Right lobe of liver (tissue), 6 donors: ENCODE data around the gene PCDH12. TPM values are rescaled to one million over a fixed set of nuclear protein-coding genes. Genes with fewer than 3 reads are reported as not detected.
A peak's percentile ranks its signal among the peaks of the same experiment; 100 is the strongest.

Experiments
- ATAC-seq, 4 donors: fragments of 200-7000 bp; cut with Tn5 transposase; one replicate each; pipeline ENCODE4 v1.9.1; 2020; ENCODE audit warnings: mild to moderate bottlenecking in 4 of 4, moderate library complexity in 4 of 4
- DNase-seq, 3 donors: peaks; one replicate each; pipeline ENCODE4 v3.0.0-alpha.2; 2020
- H3K27ac ChIP-seq, 3 donors: fragments of 200-600 bp; one replicate each; pipeline ENCODE4 v1.8.0; 2022
- H3K27me3 ChIP-seq, 2 donors: fragments of 200-600 bp; one replicate each; pipeline ENCODE4 v1.8.0; 2022
- H3K36me3 ChIP-seq, 4 donors: fragments of 200-600 bp; sonication (generic) in 1 of 4; one replicate each; pipeline versions ENCODE4 v1.5.1 to v1.8.0; 2017 to 2022; ENCODE audit warnings: control low read depth in 1 of 4
- H3K4me1 ChIP-seq, 4 donors: fragments of 200-600 bp; sonication (generic) in 1 of 4; one replicate each; pipeline versions ENCODE4 v1.5.1 to v1.8.0; 2017 to 2022; ENCODE audit warnings: control low read depth in 1 of 4
- H3K4me3 ChIP-seq, 3 donors: fragments of 200-600 bp; one replicate each; pipeline ENCODE4 v1.8.0; 2022
- H3K9me3 ChIP-seq, 4 donors: fragments of 200-600 bp; sonication (generic) in 1 of 4; one replicate each; pipeline versions ENCODE4 v1.5.1 to v1.8.0; 2017 to 2022; ENCODE audit warnings: control low read depth in 1 of 4
- CTCF ChIP-seq, 4 donors: fragments of 200-600 bp in 3 of 4; fragments of 450-650 bp in 1 of 4; IDR thresholded peaks; one replicate each; pipeline versions ENCODE4 v1.5.1 to v1.8.0; 2016 to 2022; ENCODE audit warnings: antibody characterized with exemption in 4 of 4, mild to moderate bottlenecking in 2 of 4
- POLR2A ChIP-seq: fragments of 450-650 bp; IDR thresholded peaks from one replicate; pipeline ENCODE4 v1.6.1; 2017; ENCODE audit warnings: antibody characterized with exemption, mild to moderate bottlenecking
- WGBS: methylation state at CpG from one replicate; pipeline ENCODE4 v1.1.6; 2018; ENCODE audit warnings: low coverage, low lambda C conversion rate; ENCODE audit not compliant: insufficient coverage; ENCODE audit errors: missing lambda C conversion rate; 5-methylcytosine and 5-hydroxymethylcytosine counted together
- intact Hi-C, 2 donors: fragments of 100-400 bp; cut with DNase I; formaldehyde crosslinking; loops; one replicate each; pipeline versions ENCODE4 v1.11.2 to v1.14.1; 2022
- total RNA-seq, 6 experiments: library from RNA; depleted of rRNA in 2 of 6; stranded (reverse); fragments of >200 nt in 2 of 6; fragmentation: NEBNext Ultra II Directional in 3 of 6; extraction: Animal tissue kit (Norgen Biotek cat#: 25700) in 3 of 6; gene quantifications; one replicate each; pipeline versions ENCODE4 v1.1.0 to v1.2.4, GENCODE V29; 2016 to 2023
- donor health status: DM: no; HTN: yes; CAD: no.
- donor health status: DM: no; HTN: no; CAD: no.
- donor health status: DM: no; HTN: no; CAD: no.
- donor health status: DM: no; HTN: yes; CAD: no.
- donor health status: DM: no; HTN: yes; CAD: no.

Gene PCDH12
- total RNA-seq, 6 experiments from 2014 or later, result 1.5 to 4.4 (median 1.9) TPM

GRCh38 chr5:141965071-141965470 is 7.1 kb upstream of the PCDH12 start:
- H3K9me3 ChIP-seq, result no peaks in the 10 kb centered on the region
- no peak for ATAC-seq
- H3K27me3 ChIP-seq, result no peaks in the 10 kb centered on the region
- H3K36me3 ChIP-seq, result no peaks in the 10 kb centered on the region
- no peak for TF ChIP-seq POLR2A
- DNase-seq, result no peak
- WGBS, result 89% methylated on average over 5 of the region's 7 CpGs
- intact Hi-C loops, result no loop called here
- H3K4me3 ChIP-seq, result no peak overlapping the region
- H3K27ac ChIP-seq, result no peak overlapping the region
- peaks cover 3 to 11% (median 5%) of the 10 kb centered on the region in 4 donors for H3K4me1 ChIP-seq

DNA sequence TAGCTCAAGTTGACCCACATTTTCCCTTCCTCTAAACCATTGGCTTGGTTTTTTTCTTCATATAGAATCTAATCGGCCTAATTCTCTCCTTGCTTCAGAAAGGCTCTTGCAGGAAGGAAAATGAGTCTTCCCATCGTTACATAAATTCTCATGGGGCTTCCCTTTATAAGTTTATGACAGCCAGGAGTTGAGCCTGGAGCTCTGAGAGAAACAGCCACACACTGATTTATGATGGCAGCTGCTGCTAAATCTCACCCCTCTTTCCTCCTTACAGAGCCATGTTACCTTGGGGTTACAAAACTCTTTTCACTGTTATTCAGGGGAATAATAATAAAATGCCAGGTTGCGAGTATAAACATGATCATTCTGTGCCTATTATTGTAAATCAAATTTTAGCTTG is 5.7 kb upstream of the PCDH12 start:
- H3K4me1 ChIP-seq, result peaks cover 0 to 6% (median 3%) of the 10 kb centered on the region in 4 donors
- no peak overlapping the region for H3K27ac ChIP-seq
- H3K4me3 ChIP-seq, result no peak overlapping the region
- 45% methylated on average over 3 of the region's 3 CpGs for WGBS
- no peaks in the 10 kb centered on the region for H3K27me3 ChIP-seq
- no peak for ATAC-seq
- H3K36me3 ChIP-seq, result no peaks in the 10 kb centered on the region
- TF ChIP-seq CTCF (IDR thresholded peaks at IDR 0.05) (no peak), POLR2A (no peak)
- intact Hi-C loops, result no loop called here
- no peaks in the 10 kb centered on the region for H3K9me3 ChIP-seq
- DNase-seq, result no peak

DNA sequence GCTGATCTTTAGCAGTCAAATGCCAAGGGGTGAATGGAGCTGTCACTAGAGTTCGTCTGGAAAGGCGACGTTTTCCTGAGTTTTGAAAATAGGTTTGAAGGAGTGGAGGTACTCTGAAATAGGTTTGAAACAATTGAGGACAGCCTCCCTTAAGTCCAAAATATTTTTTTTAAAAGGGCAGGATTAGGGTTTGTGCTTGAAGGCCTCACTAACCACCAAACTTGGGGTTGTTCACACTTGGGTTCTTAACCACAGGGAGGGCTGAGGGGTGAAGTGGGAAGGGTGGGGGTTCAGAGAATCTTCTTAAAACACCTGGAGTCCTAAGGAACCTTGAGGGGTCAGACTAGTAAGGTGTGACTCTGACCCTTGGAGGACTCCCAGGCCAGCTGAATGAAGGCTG is 3.5 kb upstream of the PCDH12 start:
- no peak for DNase-seq
- H3K27me3 ChIP-seq, result no peaks in the 10 kb centered on the region
- H3K4me1 ChIP-seq, result peaks cover 0 to 4% (median 2%) of the 10 kb centered on the region in 4 donors
- TF ChIP-seq CTCF (IDR thresholded peaks at IDR 0.05) (no peak), POLR2A (no peak)
- no peak for ATAC-seq
- H3K4me3 ChIP-seq, result no peak overlapping the region
- no peaks in the 10 kb centered on the region for H3K9me3 ChIP-seq
- intact Hi-C loops, result no loop called here
- no peaks in the 10 kb centered on the region for H3K36me3 ChIP-seq
- no peak overlapping the region for H3K27ac ChIP-seq
- 76% methylated on average over 3 of the region's 3 CpGs for WGBS

GRCh38 chr5:141960449-141961323 is 2.7 kb upstream of the PCDH12 start:
- WGBS, result 17% methylated on average over 11 of the region's 14 CpGs
- peaks cover 0 to 3% (median 0%) of the 10 kb centered on the region in 4 donors for H3K4me1 ChIP-seq
- H3K27me3 ChIP-seq, result no peaks in the 10 kb centered on the region
- no peak overlapping the region for H3K27ac ChIP-seq
- intact Hi-C loops, result no loop called here
- peak; percentile 85 to 94 (median 89) for TF ChIP-seq CTCF (IDR thresholded peaks at IDR 0.05)
- TF ChIP-seq POLR2A, result no peak
- ATAC-seq, result peak; percentile 87 to 90 (median 90)
- peak; percentile 86 to 89 (median 88) for DNase-seq
- H3K36me3 ChIP-seq, result no peaks in the 10 kb centered on the region
- no peaks in the 10 kb centered on the region for H3K9me3 ChIP-seq
- H3K4me3 ChIP-seq, result no peak overlapping the region

- H3K27me3 ChIP-seq, result no peaks in the 10 kb centered on the region
- DNase-seq, result no peak
- no peak overlapping the region for H3K27ac ChIP-seq
- 58% methylated on average over 10 of the region's 10 CpGs for WGBS
- peak in 3 of 4 donors; percentile 5 to 23 (median 14) for TF ChIP-seq CTCF (IDR thresholded peaks at IDR 0.05)
- no peak for TF ChIP-seq POLR2A
- peak in 2 of 4 donors; percentile 9 to 25 for ATAC-seq
- no peak overlapping the region for H3K4me3 ChIP-seq
- intact Hi-C loops, result no loop called here
- no peaks in the 10 kb centered on the region for H3K9me3 ChIP-seq
- H3K36me3 ChIP-seq, result no peaks in the 10 kb centered on the region
- peaks cover 0 to 3% (median 0%) of the 10 kb centered on the region in 4 donors for H3K4me1 ChIP-seq
Measured at GRCh38 chr5:141960018-141960417, 2.0 kb upstream of the PCDH12 start.
